ENCODE results near the gene CYP17A1. TPM values are rescaled to one million over a fixed set of nuclear protein-coding genes. Genes with fewer than 3 reads are reported as not detected.
"Not testable (repeated sequence)": the region's sequence is repeated elsewhere in the genome, so short reads cannot be mapped to it uniquely, and the experiment has no call there.

CYP17A1 gene
- total RNA-seq, 4 donors from 2014 or later: not detected

DNA sequence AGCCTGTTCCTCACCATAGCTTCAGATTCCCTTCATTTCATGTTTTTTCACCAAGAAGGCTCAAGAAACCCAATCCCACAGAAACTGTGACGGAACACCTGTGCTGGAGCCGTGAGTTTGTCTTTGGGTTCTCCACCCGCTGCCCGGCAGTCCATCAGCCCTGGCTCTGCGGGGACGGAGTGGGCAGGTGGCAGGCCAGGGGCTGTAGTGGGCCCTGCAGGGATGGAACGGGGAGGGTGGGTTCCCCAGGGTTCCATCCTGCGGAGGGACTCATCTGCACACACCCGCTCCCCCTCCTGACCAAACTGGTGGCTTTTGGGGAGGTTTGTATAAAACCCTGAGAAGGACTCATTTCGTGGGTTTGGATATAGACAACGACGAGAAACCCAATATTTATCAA lies 15.0 kb downstream of the CYP17A1 start:
- no peak for DNase-seq (ENCODE audit: low spot score)
- ATAC-seq (ENCODE audit: low FRiP score): no peak
- TF ChIP-seq, protein P1, sequence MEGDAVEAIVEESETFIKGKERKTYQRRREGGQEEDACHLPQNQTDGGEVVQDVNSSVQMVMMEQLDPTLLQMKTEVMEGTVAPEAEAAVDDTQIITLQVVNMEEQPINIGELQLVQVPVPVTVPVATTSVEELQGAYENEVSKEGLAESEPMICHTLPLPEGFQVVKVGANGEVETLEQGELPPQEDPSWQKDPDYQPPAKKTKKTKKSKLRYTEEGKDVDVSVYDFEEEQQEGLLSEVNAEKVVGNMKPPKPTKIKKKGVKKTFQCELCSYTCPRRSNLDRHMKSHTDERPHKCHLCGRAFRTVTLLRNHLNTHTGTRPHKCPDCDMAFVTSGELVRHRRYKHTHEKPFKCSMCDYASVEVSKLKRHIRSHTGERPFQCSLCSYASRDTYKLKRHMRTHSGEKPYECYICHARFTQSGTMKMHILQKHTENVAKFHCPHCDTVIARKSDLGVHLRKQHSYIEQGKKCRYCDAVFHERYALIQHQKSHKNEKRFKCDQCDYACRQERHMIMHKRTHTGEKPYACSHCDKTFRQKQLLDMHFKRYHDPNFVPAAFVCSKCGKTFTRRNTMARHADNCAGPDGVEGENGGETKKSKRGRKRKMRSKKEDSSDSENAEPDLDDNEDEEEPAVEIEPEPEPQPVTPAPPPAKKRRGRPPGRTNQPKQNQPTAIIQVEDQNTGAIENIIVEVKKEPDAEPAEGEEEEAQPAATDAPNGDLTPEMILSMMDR (IDR thresholded peaks at IDR 0.05): no peak

DNA sequence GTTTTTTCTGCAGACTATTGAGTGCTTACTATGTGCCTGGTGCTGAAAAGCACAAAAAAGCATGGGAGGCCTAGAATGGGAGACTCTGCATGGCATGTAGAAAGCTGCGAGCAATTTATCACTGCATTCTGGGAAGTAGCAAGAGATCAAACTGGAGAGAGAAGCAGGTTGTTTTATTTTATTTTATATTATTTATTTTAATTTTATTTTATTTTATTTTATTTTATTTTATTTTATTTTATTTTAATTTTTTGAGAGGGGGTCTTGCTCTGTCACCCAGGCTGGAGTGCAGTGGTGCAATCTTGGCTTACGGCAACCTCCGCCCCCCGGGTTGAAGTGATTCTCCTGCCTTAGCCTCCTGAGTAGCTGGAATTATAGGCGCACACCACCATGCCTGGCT lies 17.2 kb downstream of the CYP17A1 start:
- not testable (repeated sequence) for DNase-seq (ENCODE audit: low spot score); ATAC-seq (ENCODE audit: low FRiP score)

DNA sequence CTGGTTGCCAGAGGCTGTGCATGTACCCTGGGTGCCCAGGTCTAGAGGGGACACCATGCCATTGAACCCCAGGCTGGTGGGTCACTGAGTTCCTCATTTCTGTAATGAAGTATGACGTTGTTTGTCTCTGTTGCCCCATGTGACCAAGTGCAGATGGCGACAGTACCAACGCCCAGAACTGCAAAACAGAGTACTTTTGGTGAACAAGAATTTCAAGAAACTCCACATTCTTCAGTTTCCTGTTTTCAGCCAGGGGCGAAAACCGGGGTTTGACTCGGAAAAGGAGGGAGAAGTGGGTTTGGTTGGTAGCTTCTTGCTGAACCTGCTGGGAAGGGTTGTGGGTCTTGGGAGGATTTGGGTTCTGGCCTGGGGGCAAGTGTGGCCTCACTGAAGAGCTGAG lies 18.2 kb downstream of the CYP17A1 start:
- TF ChIP-seq, protein P1 (IDR thresholded peaks at IDR 0.05): no peak
- DNase-seq (ENCODE audit: low spot score) (no peak), ATAC-seq (ENCODE audit: low FRiP score) (no peak)

DNA sequence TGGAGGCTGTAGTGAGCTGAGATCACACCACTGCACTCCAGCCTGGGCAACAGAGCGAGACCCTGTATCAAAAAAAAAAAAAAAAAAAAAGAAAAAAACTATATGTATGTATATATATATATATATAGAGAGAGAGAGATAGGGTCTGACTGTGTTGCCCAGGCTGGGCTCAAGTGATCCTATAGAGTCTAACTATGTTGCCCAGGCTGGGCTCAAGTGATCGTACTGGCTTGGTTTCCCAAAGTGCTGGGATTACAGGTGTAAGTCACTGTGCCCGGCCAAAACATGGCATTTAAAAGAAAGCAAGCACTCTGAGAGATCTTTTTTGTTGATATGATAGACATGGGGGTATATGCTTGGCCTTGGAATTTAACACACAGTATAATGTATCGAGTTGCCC lies 20.0 kb downstream of the CYP17A1 start:
- ATAC-seq (ENCODE audit: low FRiP score) (no peak), DNase-seq (ENCODE audit: low spot score) (no peak)
- TF ChIP-seq, protein P1 (IDR thresholded peaks at IDR 0.05): no peak

DNA sequence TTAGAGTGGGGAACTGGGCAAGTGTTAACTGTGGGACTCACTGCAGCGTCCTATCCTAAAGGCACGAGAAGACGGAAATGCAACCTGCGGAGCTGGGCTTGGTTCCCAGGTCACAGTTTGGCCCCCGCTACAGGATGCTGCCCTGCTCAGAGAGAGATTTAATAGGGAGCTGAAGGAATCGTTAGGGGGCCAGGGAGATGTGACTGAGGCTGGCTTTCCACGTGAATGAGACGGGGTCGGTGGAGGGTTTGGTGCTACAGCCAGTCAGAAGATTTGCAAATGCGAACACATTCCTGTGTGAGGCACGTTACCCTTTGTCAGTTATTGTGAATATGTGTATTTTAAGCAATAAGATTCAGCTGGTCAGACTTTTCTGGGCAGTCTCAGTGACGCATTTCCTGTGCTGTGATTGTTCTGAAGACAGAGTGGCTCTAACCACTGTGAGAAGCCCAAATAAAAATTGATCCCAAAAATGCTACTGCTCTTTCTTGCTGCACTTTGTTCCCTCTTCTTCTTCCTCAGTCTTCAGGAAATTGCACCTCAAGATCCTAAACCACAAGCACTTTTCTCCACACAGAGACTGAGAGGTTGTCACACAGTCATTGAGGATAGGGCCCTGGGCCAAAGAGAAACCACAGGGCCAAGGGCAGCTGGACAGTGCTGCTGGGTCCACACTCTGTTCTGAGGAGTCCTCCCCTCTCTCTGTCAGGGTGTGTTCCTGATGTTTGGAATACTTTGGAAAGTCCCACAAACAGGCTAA lies 21.2 kb downstream of the CYP17A1 start:
- ATAC-seq (ENCODE audit: low FRiP score) (peak; percentile 60), DNase-seq (ENCODE audit: low spot score) (no peak)
- TF ChIP-seq, protein P1 (IDR thresholded peaks at IDR 0.05): no peak

DNA sequence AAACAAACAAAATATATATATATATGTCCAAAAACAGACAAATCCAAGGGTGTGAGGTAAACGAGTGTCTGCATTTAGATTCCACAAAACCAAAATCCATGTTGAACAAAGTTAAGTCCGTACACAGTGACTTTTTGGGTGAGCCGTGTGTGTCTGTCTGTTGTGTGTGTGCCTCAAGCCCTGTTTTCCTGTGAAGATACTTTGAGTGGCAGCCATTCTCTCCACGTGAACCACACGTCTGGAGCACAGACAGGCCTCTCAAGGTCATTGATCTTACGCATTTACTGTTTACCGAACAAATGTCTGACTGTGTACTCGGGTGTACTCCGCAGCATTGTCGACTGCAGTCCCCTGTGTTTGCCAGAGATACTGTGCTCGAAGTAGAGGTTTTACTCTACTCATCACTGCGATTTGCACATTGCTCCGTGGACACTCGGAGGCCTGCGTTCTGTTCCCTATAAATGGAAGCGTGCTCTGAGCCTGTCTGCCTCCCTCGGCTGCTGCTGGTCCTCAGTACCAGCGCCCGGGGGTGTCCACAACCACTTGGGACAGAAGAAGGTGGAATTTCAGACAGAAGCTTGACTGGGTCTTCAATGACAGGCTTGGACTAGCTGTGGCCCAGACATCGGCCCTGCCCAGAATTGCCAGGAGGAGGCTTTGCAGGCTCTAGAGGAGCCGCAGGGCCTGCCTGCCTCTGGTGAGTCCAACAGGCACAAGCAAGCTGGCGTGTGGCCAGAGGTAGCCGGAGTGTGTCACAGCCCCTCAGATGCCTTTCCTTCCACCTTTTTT lies 22.1 kb downstream of the CYP17A1 start:
- ATAC-seq (ENCODE audit: low FRiP score): peak; percentile 21
- TF ChIP-seq, protein P1 (IDR thresholded peaks at IDR 0.05): no peak

DNA sequence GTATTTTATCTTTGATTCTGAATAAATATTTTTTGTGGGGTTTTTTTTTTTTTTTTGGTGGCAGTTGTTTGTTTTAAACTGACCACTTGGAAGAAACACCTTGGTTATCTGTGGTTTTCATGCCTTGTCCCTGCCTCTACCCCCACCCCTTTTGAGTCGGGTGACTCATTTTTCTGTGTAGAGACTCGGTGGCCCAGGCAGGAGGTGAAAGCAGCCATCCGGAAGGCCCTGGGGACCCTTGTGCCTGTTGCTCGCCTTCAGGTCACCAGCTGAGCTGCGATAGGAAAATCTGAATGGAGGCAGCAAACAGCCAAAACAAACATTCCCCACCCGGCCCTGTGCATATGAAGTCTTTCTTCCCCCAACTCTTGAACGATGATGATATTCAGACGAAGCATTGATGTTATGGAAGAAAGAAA lies 22.8 kb downstream of the CYP17A1 start:
- ATAC-seq (ENCODE audit: low FRiP score) (no peak), DNase-seq (ENCODE audit: low spot score) (no peak)

More for the DNA sequence above, 22.1 kb downstream of the CYP17A1 start:
- DNase-seq (ENCODE audit: low spot score): peak; percentile 87

More for the DNA sequence above, 22.8 kb downstream of the CYP17A1 start:
- TF ChIP-seq, protein P1 (IDR thresholded peaks at IDR 0.05): no peak

Data from omental fat pad (tissue), 4 donors.